BJ (cell line): ENCODE measurements around the gene COPA. TPM values are rescaled to one million over a fixed set of nuclear protein-coding genes. Genes with fewer than 3 reads are reported as not detected.
A peak's percentile ranks its signal among the peaks of the same experiment; 100 is the strongest.
"Not testable (repeated sequence)": the region's sequence is repeated elsewhere in the genome, so short reads cannot be mapped to it uniquely, and the experiment has no call there.

ENCODE experiments used
- CTCF ChIA-PET: fragments of 350-600 bp; formaldehyde crosslinking; extraction: SDS; loops from one replicate; lab custom pipeline; 2021; ENCODE audit warnings: antibody characterized with exemption, inconsistent platforms; lab: Yijun Ruan, JAX
- POLR2A ChIA-PET: fragments of 300-600 bp; sonication (Branson Sonifier 250); formaldehyde crosslinking; extraction: SDS; loops from one replicate; lab custom pipeline; 2021; ENCODE audit warnings: antibody characterized with exemption; lab: Charles Lee
- DNase-seq: peaks from one replicate; pipeline ENCODE4 v3.0.0-alpha.2; 2011; ENCODE audit warnings: low read depth
- H3K27me3 ChIP-seq: 2 replicates; pipeline ENCODE4 v1.6.0; 2011; ENCODE audit warnings: low read length; ENCODE audit not compliant: control insufficient read depth, insufficient read depth
- H3K36me3 ChIP-seq: 2 replicates; pipeline ENCODE4 v1.5.1; 2011; ENCODE audit warnings: low read length; ENCODE audit not compliant: control insufficient read depth, insufficient read depth
- H3K4me3 ChIP-seq: 2 replicates; pipeline ENCODE4 v1.5.1; 2011; ENCODE audit warnings: low read depth, mild to moderate bottlenecking, control low read depth, low read length
- polyA minus RNA-seq: library from RNA; depleted of rRNA, polyadenylated mRNA; stranded (reverse); fragments of >200 nt; gene quantifications from 2 replicates; pipeline ENCODE4 v1.2.3, GENCODE V29; 2011; rRNA and poly(A)+ RNA removed
- polyA plus RNA-seq: library from polyadenylated mRNA; depleted of rRNA; stranded (reverse); fragments of >200 nt; gene quantifications from 2 replicates; pipeline ENCODE4 v1.2.3, GENCODE V29; 2011; rRNA removed
- TF ChIP-seq, protein P1 (sequence below): IDR thresholded peaks from 2 replicates; pipeline ENCODE4 v1.5.1; 2011; ENCODE audit warnings: low read depth, mild to moderate bottlenecking, control low read depth, inconsistent platforms, low read length, moderate library complexity; ENCODE audit not compliant: insufficient read depth

The COPA gene
- polyA plus RNA-seq (267 and 304 TPM in 2 replicates), polyA minus RNA-seq (227 and 334 TPM in 2 replicates)

DNA sequence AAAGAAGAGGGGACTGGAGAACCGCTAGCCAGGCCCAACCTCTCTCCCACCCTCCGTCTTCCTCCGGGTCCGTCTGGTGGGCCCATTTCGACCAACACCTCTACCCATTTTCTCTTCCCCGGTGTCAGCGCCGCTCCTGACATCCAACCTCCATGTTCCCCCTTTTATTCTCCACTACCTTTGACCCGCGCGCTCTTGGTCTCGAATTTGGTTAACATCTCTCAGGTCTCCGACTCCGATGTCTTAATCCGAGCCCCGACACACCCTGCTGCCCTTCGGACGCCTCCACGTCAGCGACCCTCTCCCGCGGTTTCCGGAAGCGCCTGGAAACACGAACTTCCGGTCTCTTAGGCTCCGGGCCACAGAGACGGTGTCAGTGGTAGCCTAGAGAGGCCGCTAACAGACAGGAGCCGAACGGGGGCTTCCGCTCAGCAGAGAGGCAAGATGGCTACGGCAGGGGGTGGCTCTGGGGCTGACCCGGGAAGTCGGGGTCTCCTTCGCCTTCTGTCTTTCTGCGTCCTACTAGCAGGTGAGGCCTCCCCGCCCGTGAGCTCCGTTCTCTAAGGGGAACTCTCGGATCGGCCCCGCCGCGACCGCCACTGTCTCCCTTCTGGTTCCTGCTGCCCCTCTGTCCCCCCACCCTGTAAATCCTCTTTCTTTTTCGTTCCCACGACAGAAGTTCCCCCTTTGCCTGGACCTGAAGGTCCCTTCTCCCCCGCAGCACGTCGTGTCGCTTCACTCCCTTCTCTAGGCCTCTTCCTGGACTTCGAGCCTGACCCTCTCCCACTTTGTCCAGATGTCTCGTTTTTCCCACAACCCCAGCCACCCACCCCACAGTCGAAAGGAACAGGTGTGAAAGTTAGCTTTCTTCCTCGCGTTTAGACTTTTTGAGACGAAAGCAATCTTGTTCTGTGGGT lies at the start of gene COPA, which contains the start of gene NCSTN:
Gene COPA, minus strand, starts transcription at position 298 of the 917 bp plus-strand sequence. Its CDS starts 80 bp downstream, at position 218.
Gene NCSTN, plus strand, starts transcription at position 431 of the 917 bp plus-strand sequence. Its CDS starts 14 bp downstream, at position 445.
- DNase-seq: peak; percentile 72
- TF ChIP-seq, protein P1, sequence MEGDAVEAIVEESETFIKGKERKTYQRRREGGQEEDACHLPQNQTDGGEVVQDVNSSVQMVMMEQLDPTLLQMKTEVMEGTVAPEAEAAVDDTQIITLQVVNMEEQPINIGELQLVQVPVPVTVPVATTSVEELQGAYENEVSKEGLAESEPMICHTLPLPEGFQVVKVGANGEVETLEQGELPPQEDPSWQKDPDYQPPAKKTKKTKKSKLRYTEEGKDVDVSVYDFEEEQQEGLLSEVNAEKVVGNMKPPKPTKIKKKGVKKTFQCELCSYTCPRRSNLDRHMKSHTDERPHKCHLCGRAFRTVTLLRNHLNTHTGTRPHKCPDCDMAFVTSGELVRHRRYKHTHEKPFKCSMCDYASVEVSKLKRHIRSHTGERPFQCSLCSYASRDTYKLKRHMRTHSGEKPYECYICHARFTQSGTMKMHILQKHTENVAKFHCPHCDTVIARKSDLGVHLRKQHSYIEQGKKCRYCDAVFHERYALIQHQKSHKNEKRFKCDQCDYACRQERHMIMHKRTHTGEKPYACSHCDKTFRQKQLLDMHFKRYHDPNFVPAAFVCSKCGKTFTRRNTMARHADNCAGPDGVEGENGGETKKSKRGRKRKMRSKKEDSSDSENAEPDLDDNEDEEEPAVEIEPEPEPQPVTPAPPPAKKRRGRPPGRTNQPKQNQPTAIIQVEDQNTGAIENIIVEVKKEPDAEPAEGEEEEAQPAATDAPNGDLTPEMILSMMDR: 0 out of 2 replicates have a peak, but pooled peaks have one; percentile 5
- ChIA-PET CTCF (interaction anchor here (0.7 kb wide), 1 partner anchor 97 kb away, joined by 3 read pairs; no protein-coding TSS in a partner anchor), POLR2A (no interaction called here)
- H3K36me3 ChIP-seq: peaks cover 3% of the 10 kb centered on the region; the same call in 1 of the 2 replicates
- no peaks in the 10 kb centered on the region for H3K27me3 ChIP-seq
- peak within 1 kb of the TSS; percentile 89 for H3K4me3 ChIP-seq

GRCh38 chr1:160388406-160388805 lies 45.4 kb upstream of the COPA start:
- H3K27me3 ChIP-seq, H3K4me3 ChIP-seq, H3K36me3 ChIP-seq, CTCF ChIA-PET, POLR2A ChIA-PET, DNase-seq: not testable (repeated sequence)

DNA sequence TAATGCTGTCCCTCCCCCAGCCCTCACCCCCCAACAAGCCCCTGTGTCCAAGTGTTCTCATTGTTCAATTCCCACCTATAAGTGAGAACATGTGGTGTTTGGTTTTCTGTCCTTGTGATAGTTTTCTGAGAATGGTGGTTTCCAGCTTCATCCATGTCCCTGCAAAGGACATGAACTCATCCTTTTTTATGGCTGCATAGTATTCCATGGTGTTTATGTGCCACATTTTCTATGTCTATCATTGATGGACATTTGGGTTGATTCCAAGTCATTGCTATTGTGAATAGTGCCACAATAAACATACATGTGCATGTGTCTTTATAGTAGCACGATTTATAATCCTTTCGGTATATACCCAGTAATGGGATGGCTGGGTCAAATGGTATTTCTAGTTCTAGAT lies 41.8 kb upstream of the COPA start:
- H3K4me3 ChIP-seq, H3K27me3 ChIP-seq, POLR2A ChIA-PET, DNase-seq, CTCF ChIA-PET, H3K36me3 ChIP-seq: not testable (repeated sequence)

DNA sequence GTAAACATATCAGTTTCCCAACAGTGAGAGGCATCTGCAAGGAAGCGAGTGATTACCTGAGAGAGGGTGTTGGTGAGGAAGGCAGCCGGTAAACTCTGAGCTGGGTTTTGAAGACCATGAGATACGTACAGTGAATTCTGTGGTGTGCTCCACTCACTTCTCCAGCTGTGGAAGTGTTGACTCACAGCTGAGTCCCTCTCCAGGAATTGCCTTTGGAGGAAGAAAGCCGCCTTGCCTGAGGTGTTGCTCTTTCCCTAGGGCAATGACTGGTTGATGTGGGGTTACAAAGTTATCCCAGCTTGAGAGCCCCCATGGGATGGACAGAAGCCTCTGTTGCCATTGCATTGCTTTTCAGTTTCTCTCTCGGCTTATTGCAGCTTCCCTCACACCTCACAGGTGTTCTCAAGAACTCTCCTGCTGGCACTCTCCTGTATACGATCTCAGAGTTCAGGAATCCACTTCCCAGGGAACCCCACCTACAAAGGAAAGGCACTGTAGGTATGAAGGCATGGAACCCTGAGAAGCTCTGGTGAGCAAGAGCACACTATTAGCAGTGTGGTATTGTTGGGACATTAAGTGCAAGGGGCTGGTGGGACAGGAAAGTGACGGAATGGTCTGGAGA lies 34.6 kb upstream of the COPA start:
- Histone ChIP-seq H3K4me3 (no peak overlapping the region), H3K27me3 (no peaks in the 10 kb centered on the region; the same call in 1 of the 2 replicates), H3K36me3 (no peaks in the 10 kb centered on the region)
- ChIA-PET CTCF (interaction anchor here (0.8 to 6.7 kb wide), 16 partner anchors 13 to 320 kb away, joined by 3 to 86 read pairs (median 4); partner anchors contain the start of genes CASQ1 and NHLH1), POLR2A (interaction anchor here (0.6 kb wide), 1 partner anchor 184 kb away, joined by 3 read pairs; no protein-coding TSS in a partner anchor)
- no peak for DNase-seq
- TF ChIP-seq, protein P1: no peak

- ChIA-PET CTCF (interaction anchor here (0.6 to 6.7 kb wide), 29 partner anchors 11 to 657 kb away, joined by 3 to 86 read pairs (median 4); partner anchors contain the start of genes CASQ1, NHLH1 and PEX19), POLR2A (no interaction called here)
- Histone ChIP-seq H3K4me3 (no peak overlapping the region), H3K27me3 (no peaks in the 10 kb centered on the region; the same call in 1 of the 2 replicates), H3K36me3 (no peaks in the 10 kb centered on the region)
- DNase-seq: no peak
- TF ChIP-seq, protein P1: peak; percentile 97
Measured at GRCh38 chr1:160376525-160377131, 33.6 kb upstream of the COPA start.
